H9 (cell line): ENCODE results near the gene SORBS1. TPM values are rescaled to one million over a fixed set of nuclear protein-coding genes. Genes with fewer than 3 reads are reported as not detected.

Experiments used
- DNase-seq: peaks from one replicate; pipeline ENCODE4 v3.0.0-alpha.2; 2017
- H2AFZ ChIP-seq: one replicate; pipeline ENCODE4 v1.6.1; 2013; ENCODE audit warnings: mild to moderate bottlenecking, low read length, control low read depth, moderate library complexity
- H2AK5ac ChIP-seq: 2 replicates; pipeline ENCODE4 v1.6.1; 2013; ENCODE audit warnings: low read length, control low read depth, mixed read lengths; ENCODE audit not compliant: insufficient read length
- H2BK120ac ChIP-seq: one replicate; pipeline ENCODE4 v1.6.1; 2013; ENCODE audit warnings: low read depth, mild to moderate bottlenecking, low read length, control low read depth, inconsistent platforms; ENCODE audit not compliant: poor library complexity, severe bottlenecking
- H2BK12ac ChIP-seq: 2 replicates; pipeline ENCODE4 v1.6.1; 2013; ENCODE audit warnings: low read length, control low read depth, mixed read lengths, low read depth; ENCODE audit not compliant: insufficient read length
- H2BK15ac ChIP-seq: 2 replicates; pipeline ENCODE4 v1.6.1; 2013; ENCODE audit warnings: low read depth, low read length, control low read depth
- H2BK20ac ChIP-seq: one replicate; pipeline ENCODE4 v1.6.1; 2013; ENCODE audit warnings: low read depth, mild to moderate bottlenecking, low read length, control low read depth, inconsistent platforms; ENCODE audit not compliant: poor library complexity, severe bottlenecking
- H2BK5ac ChIP-seq: 2 replicates; pipeline ENCODE4 v1.6.1; 2013; ENCODE audit warnings: low read length, control low read depth, mixed read lengths; ENCODE audit not compliant: insufficient read length
- H3K14ac ChIP-seq: 2 replicates; pipeline ENCODE4 v1.6.1; 2013; ENCODE audit warnings: low read length, control low read depth; ENCODE audit not compliant: insufficient read depth
- H3K18ac ChIP-seq: 2 replicates; pipeline ENCODE4 v1.6.1; 2013; ENCODE audit warnings: low read depth, mild to moderate bottlenecking, mixed read lengths, low read length, control low read depth; ENCODE audit not compliant: insufficient read length
- H3K23ac ChIP-seq: 2 replicates; pipeline ENCODE4 v1.6.1; 2013; ENCODE audit warnings: low read length, control low read depth, mixed read lengths, low read depth; ENCODE audit not compliant: insufficient read length
- H3K23me2 ChIP-seq: 2 replicates; pipeline ENCODE4 v1.6.1; 2013; ENCODE audit warnings: low read depth, mild to moderate bottlenecking, mixed read lengths, low read length, control low read depth; ENCODE audit not compliant: insufficient read length, poor library complexity, severe bottlenecking
- H3K27ac ChIP-seq: 2 replicates; pipeline ENCODE4 v1.5.1; 2013; ENCODE audit warnings: low read length, control low read depth, mixed read lengths, low read depth; ENCODE audit not compliant: insufficient read length
- H3K27me3 ChIP-seq: 2 replicates; pipeline ENCODE4 v1.6.1; 2013; ENCODE audit warnings: low read length, control low read depth, inconsistent platforms; ENCODE audit not compliant: insufficient read depth
- H3K4ac ChIP-seq: 2 replicates; pipeline ENCODE4 v1.6.1; 2013; ENCODE audit warnings: low read depth, mild to moderate bottlenecking, control low read depth, inconsistent platforms, low read length, moderate library complexity
- H3K4me1 ChIP-seq: 2 replicates; pipeline ENCODE4 v1.6.1; 2013; ENCODE audit warnings: low read length, control low read depth, inconsistent platforms; ENCODE audit not compliant: insufficient read depth
- H3K4me2 ChIP-seq: 2 replicates; pipeline ENCODE4 v1.6.1; 2013; ENCODE audit warnings: low read length, control low read depth, mixed read lengths; ENCODE audit not compliant: insufficient read length, insufficient read depth
- H3K56ac ChIP-seq: 2 replicates; pipeline ENCODE4 v1.6.1; 2013; ENCODE audit warnings: low read depth, mild to moderate bottlenecking, mixed read lengths, low read length, control low read depth; ENCODE audit not compliant: insufficient read length
- H3K79me1 ChIP-seq: 2 replicates; pipeline ENCODE4 v1.6.1; 2013; ENCODE audit warnings: low read depth, mild to moderate bottlenecking, moderate library complexity, low read length, control low read depth, inconsistent platforms; ENCODE audit not compliant: insufficient read depth, poor library complexity, severe bottlenecking
- H3K79me2 ChIP-seq: 2 replicates; pipeline ENCODE4 v1.6.1; 2013; ENCODE audit warnings: low read length, control low read depth, inconsistent platforms; ENCODE audit not compliant: insufficient read depth
- H3K9ac ChIP-seq: 2 replicates; pipeline ENCODE4 v1.6.1; 2013; ENCODE audit warnings: low read length, control low read depth, mixed read lengths; ENCODE audit not compliant: insufficient read length; ENCODE audit errors: extremely low read depth
- H3K9me3 ChIP-seq: one replicate; pipeline ENCODE4 v1.6.1; 2013; ENCODE audit warnings: low read depth, low read length, inconsistent platforms; ENCODE audit not compliant: control insufficient read depth
- H3T11ph ChIP-seq: one replicate; pipeline ENCODE4 v1.6.1; 2013; ENCODE audit warnings: mild to moderate bottlenecking, low read length, control low read depth, inconsistent platforms
- H4K20me1 ChIP-seq: one replicate; pipeline ENCODE4 v1.6.1; 2013; ENCODE audit not compliant: control insufficient read depth, insufficient read length, insufficient read depth
- H4K5ac ChIP-seq: 2 replicates; pipeline ENCODE4 v1.6.1; 2013; ENCODE audit warnings: low read depth, mild to moderate bottlenecking, mixed read lengths, low read length, control low read depth; ENCODE audit not compliant: insufficient read length
- H4K8ac ChIP-seq: replicated peaks from 2 replicates; pipeline ENCODE4 v1.6.1; 2013; ENCODE audit warnings: low read length, control low read depth, mixed read lengths, low read depth; ENCODE audit not compliant: insufficient read length
- H4K91ac ChIP-seq: 2 replicates; pipeline ENCODE4 v1.6.1; 2013; ENCODE audit warnings: low read depth, mild to moderate bottlenecking, moderate library complexity, mixed read lengths, low read length, control low read depth; ENCODE audit not compliant: insufficient read length
- H3K27ac Mint-ChIP-seq, 3 experiments: 2 replicates in 2 of 3; 3 replicates in 1 of 3; pipeline ENCODE4 v1.8.0; 2020 to 2021; ENCODE audit warnings: mixed read lengths in 3 of 3, mild to moderate bottlenecking in 1 of 3, moderate library complexity in 1 of 3
- H3K27me3 Mint-ChIP-seq: 2 replicates; pipeline ENCODE4 v1.8.0; 2021; ENCODE audit warnings: low read depth, mild to moderate bottlenecking, moderate library complexity, mixed read lengths
- H3K36me3 Mint-ChIP-seq, 3 experiments: 2 replicates in 2 of 3; 3 replicates in 1 of 3; pipeline ENCODE4 v1.8.0; 2020 to 2021; ENCODE audit warnings: low read depth in 3 of 3, mixed read lengths in 3 of 3; ENCODE audit not compliant: insufficient read depth in 1 of 3
- H3K4me1 Mint-ChIP-seq, 2 experiments: 2 replicates each; pipeline ENCODE4 v1.8.0; 2020; ENCODE audit warnings: mixed read lengths in 2 of 2
- H3K4me3 Mint-ChIP-seq, 2 experiments: 2 replicates in 1 of 2; 3 replicates in 1 of 2; pipeline ENCODE4 v1.8.0; 2020 to 2021; ENCODE audit warnings: mild to moderate bottlenecking in 2 of 2, mixed read lengths in 2 of 2, moderate library complexity in 1 of 2
- H3K9me3 Mint-ChIP-seq, 2 experiments: 2 replicates in 1 of 2; 3 replicates in 1 of 2; pipeline ENCODE4 v1.8.0; 2020; ENCODE audit warnings: mild to moderate bottlenecking in 2 of 2, mixed read lengths in 2 of 2, moderate library complexity in 1 of 2
- CTCF ChIP-seq: fragments of 200-600 bp; sonication (generic); conservative IDR thresholded peaks from 3 replicates; pipeline ENCODE4 v1.8.0; 2021; ENCODE audit warnings: antibody characterized with exemption, mild to moderate bottlenecking
- WGBS: extraction: QIAGEN DNeasy Blood & Tissue Kit; methylation state at CpG from one replicate; pipeline ENCODE4 v1.1.7; 2013; ENCODE audit warnings: missing lambda C conversion rate, low lambda C conversion rate, mixed read lengths; ENCODE audit not compliant: insufficient read length; ENCODE audit errors: extremely low coverage; 5-methylcytosine and 5-hydroxymethylcytosine counted together
- total RNA-seq: library from RNA; stranded (reverse); gene quantifications from 2 replicates; pipeline ENCODE4 v1.2.1, GENCODE V29; 2021

SORBS1 gene
- total RNA-seq, 1 experiment from 2014 or later: 24.3 TPM

- H3K79me1 ChIP-seq: no peaks in the 10 kb centered on the region
- H2BK120ac ChIP-seq: no peak overlapping the region
- no peak overlapping the region for H3K18ac ChIP-seq
- H3K27ac Mint-ChIP-seq: no peak overlapping the region
- no peak overlapping the region for H3T11ph ChIP-seq
- no peak overlapping the region for H4K8ac ChIP-seq
- no peak overlapping the region for H3K9ac ChIP-seq
- peaks cover 1% of the 10 kb centered on the region for H3K23me2 ChIP-seq
- H4K20me1 ChIP-seq: no peaks in the 10 kb centered on the region
- H3K4ac ChIP-seq: no peak overlapping the region
- H3K79me2 ChIP-seq: no peaks in the 10 kb centered on the region
- DNase-seq: peak; percentile 78
- peaks cover 0 to 3% (median 0%) of the 10 kb centered on the region in 3 experiments; a peak in 3 of 7 replicates for H3K36me3 Mint-ChIP-seq
- H4K5ac ChIP-seq: no peak overlapping the region
- peaks cover 21 to 27% of the 10 kb centered on the region in 2 experiments for H3K4me1 Mint-ChIP-seq
- H3K27me3 Mint-ChIP-seq: peaks cover 53% of the 10 kb centered on the region
- H3K23ac ChIP-seq: no peak overlapping the region
- no peak overlapping the region for H2BK12ac ChIP-seq
- H3K9me3 ChIP-seq: no peaks in the 10 kb centered on the region
- no peak overlapping the region for H3K27ac ChIP-seq
- H3K14ac ChIP-seq: peak overlapping the region; percentile 20
- no CpG with 5 or more reads among the region's 39 CpGs for WGBS
- no peak overlapping the region for H2BK5ac ChIP-seq
- peak overlapping the region; percentile 12 to 51; a peak in 4 of 5 replicates for H3K4me3 Mint-ChIP-seq
- H3K4me2 ChIP-seq: no peak overlapping the region
- H3K9me3 Mint-ChIP-seq: no peaks in the 10 kb centered on the region
- no peak overlapping the region for H2BK15ac ChIP-seq
- H4K91ac ChIP-seq: no peak overlapping the region
- no peak overlapping the region for H3K56ac ChIP-seq
- H3K4me1 ChIP-seq: peaks cover 4% of the 10 kb centered on the region; the same call in 1 of the 2 replicates
- TF ChIP-seq CTCF: no peak
- H3K27me3 ChIP-seq: no peaks in the 10 kb centered on the region
- H2AK5ac ChIP-seq: no peak overlapping the region
- no peak overlapping the region for H2AFZ ChIP-seq
- H2BK20ac ChIP-seq: no peak overlapping the region
Observed at GRCh38 chr10:95295031-95295755, 266.0 kb downstream of the SORBS1 start.
